Measurements from ENCODE around the gene POT1.

The POT1 gene

DNA sequence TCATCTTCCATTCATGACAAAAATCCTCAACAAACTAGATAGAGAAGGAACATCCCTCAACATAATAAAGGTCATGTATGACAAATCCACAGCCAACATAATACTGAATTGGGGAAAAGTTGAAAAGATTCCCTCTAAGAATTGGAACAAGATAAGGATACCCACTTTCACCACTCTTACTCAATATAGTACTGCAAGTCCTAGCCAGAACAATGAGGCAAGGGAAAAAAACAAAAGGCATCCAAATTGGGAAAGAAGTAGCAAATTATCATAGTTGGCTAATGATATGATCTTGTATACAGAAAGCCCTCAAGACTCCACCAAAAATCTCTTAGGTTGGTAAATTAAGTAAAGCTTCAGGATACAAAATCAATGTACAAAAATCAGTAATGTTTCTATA is 4.7 kb downstream of the POT1 start:
- Histone ChIP-seq H3K9ac (ENCODE audit: low read length) (no peak overlapping the region), H3K27ac (ENCODE audit: low read depth, low read length) (no peak overlapping the region), H2AK5ac (ENCODE audit: low read length) (no peak overlapping the region), H2BK120ac (ENCODE audit: low read depth, low read length) (no peak overlapping the region), H3K4me2 (ENCODE audit: low read length) (no peak overlapping the region), H3K36me3 (ENCODE audit: control insufficient read depth, insufficient read depth, low read length) (no peaks in the 10 kb centered on the region), H3K18ac (ENCODE audit: low read length) (no peak overlapping the region), H2BK5ac (ENCODE audit: low read length) (no peak overlapping the region), H3K79me1 (ENCODE audit: low read length) (no peaks in the 10 kb centered on the region), H3K4me3 (ENCODE audit: low read length) (no peak overlapping the region), H3K27me3 (ENCODE audit: insufficient read depth, low read length, poor library complexity) (no peaks in the 10 kb centered on the region), H3K4me1 (ENCODE audit: control insufficient read depth, low read depth, low read length) (no peaks in the 10 kb centered on the region), H3K79me2 (ENCODE audit: control insufficient read depth, insufficient read depth, low read length) (peaks cover 5% of the 10 kb centered on the region), H3K23ac (ENCODE audit: low read length) (no peak overlapping the region), H4K8ac (ENCODE audit: low read depth, low read length) (no peak overlapping the region), H3K4ac (ENCODE audit: low read depth, low read length) (no peak overlapping the region), H4K5ac (ENCODE audit: low read length) (no peak overlapping the region), H3K56ac (ENCODE audit: low read length) (no peak overlapping the region), H2BK15ac (replicated peaks; ENCODE audit: low read depth) (no peak overlapping the region)
- no peak for DNase-seq

DNA sequence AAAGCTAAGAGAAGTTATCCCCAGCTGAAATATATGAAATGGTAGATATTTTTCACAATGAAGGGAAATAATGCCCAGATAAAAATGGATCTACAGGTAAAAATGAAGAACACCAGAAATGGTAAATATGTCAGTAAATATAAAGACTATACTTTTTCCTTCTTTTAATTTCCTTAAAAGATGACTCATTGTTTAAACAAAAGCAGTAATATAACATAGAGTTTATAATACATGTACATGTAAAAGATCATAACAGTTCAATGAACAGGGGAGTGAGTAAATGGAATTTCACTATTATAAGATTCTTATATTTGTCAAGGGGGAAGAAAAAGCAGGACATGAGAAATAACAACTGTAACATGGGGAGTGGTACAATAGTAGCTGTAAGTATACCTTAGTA is 7.4 kb downstream of the POT1 start:
- peaks cover 11% of the 10 kb centered on the region for H3K79me1 ChIP-seq (ENCODE audit: low read length)
- H3K56ac ChIP-seq (ENCODE audit: low read length) = no peak overlapping the region
- H4K8ac ChIP-seq (ENCODE audit: low read depth, low read length) = no peak overlapping the region
- H4K5ac ChIP-seq (ENCODE audit: low read length) = no peak overlapping the region
- no peak overlapping the region for H2BK120ac ChIP-seq (ENCODE audit: low read depth, low read length)
- no peak overlapping the region for H3K4me2 ChIP-seq (ENCODE audit: low read length)
- no peak overlapping the region for H3K4ac ChIP-seq (ENCODE audit: low read depth, low read length)
- H3K27me3 ChIP-seq (ENCODE audit: insufficient read depth, low read length, poor library complexity) = no peaks in the 10 kb centered on the region
- H3K18ac ChIP-seq (ENCODE audit: low read length) = no peak overlapping the region
- H2AK5ac ChIP-seq (ENCODE audit: low read length) = no peak overlapping the region
- H3K36me3 ChIP-seq (ENCODE audit: control insufficient read depth, insufficient read depth, low read length) = no peaks in the 10 kb centered on the region
- no peak overlapping the region for H3K27ac ChIP-seq (ENCODE audit: low read depth, low read length)
- no peak for DNase-seq
- no peak overlapping the region for H2BK15ac ChIP-seq (replicated peaks; ENCODE audit: low read depth)
- no peak overlapping the region for H2BK5ac ChIP-seq (ENCODE audit: low read length)
- H3K23ac ChIP-seq (ENCODE audit: low read length) = no peak overlapping the region
- H3K9ac ChIP-seq (ENCODE audit: low read length) = no peak overlapping the region
- H3K4me1 ChIP-seq (ENCODE audit: control insufficient read depth, low read depth, low read length) = no peaks in the 10 kb centered on the region
- peaks cover 8% of the 10 kb centered on the region for H3K79me2 ChIP-seq (ENCODE audit: control insufficient read depth, insufficient read depth, low read length)
- H3K4me3 ChIP-seq (ENCODE audit: low read length) = no peak overlapping the region

DNA sequence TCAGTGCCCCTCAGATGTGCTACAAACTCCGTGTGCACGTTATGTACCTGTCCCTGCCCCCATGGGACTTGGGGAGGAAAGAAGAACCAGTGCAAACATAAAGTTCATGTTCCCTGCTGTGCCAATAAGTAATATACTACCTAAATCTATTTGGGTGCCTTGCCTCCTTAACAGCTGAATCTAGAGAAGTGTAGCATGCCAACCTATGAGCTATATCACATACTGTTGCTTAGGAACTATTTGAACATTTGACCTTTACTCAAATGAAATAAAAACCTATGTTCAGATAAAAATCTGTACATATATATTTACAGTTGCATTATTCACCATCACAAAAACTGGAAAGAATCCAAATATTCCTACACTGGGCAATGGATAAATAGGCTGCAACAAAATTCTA is 9.8 kb downstream of the POT1 start:
- H3K27me3 ChIP-seq (ENCODE audit: insufficient read depth, low read length, poor library complexity) = no peaks in the 10 kb centered on the region
- H4K5ac ChIP-seq (ENCODE audit: low read length) = no peak overlapping the region
- H3K79me1 ChIP-seq (ENCODE audit: low read length) = peaks cover 13% of the 10 kb centered on the region
- no peak overlapping the region for H3K4me2 ChIP-seq (ENCODE audit: low read length)
- no peak overlapping the region for H2BK15ac ChIP-seq (replicated peaks; ENCODE audit: low read depth)
- no peak for DNase-seq
- H3K56ac ChIP-seq (ENCODE audit: low read length) = no peak overlapping the region
- H2BK5ac ChIP-seq (ENCODE audit: low read length) = no peak overlapping the region
- no CpG with 5 or more reads among the region's 2 CpGs for WGBS (ENCODE audit: extremely low coverage, insufficient coverage, low lambda C conversion rate)
- no peak overlapping the region for H3K18ac ChIP-seq (ENCODE audit: low read length)
- H4K8ac ChIP-seq (ENCODE audit: low read depth, low read length) = no peak overlapping the region
- no peak overlapping the region for H3K9ac ChIP-seq (ENCODE audit: low read length)
- H3K4me1 ChIP-seq (ENCODE audit: control insufficient read depth, low read depth, low read length) = no peaks in the 10 kb centered on the region
- H2BK120ac ChIP-seq (ENCODE audit: low read depth, low read length) = no peak overlapping the region
- no peak overlapping the region for H3K27ac ChIP-seq (ENCODE audit: low read depth, low read length)
- no peak overlapping the region for H2AK5ac ChIP-seq (ENCODE audit: low read length)
- no peak overlapping the region for H3K23ac ChIP-seq (ENCODE audit: low read length)
- peaks cover 6% of the 10 kb centered on the region for H3K79me2 ChIP-seq (ENCODE audit: control insufficient read depth, insufficient read depth, low read length)
- H3K4me3 ChIP-seq (ENCODE audit: low read length) = no peak overlapping the region
- no peaks in the 10 kb centered on the region for H3K36me3 ChIP-seq (ENCODE audit: control insufficient read depth, insufficient read depth, low read length)
- no peak overlapping the region for H3K4ac ChIP-seq (ENCODE audit: low read depth, low read length)

DNA sequence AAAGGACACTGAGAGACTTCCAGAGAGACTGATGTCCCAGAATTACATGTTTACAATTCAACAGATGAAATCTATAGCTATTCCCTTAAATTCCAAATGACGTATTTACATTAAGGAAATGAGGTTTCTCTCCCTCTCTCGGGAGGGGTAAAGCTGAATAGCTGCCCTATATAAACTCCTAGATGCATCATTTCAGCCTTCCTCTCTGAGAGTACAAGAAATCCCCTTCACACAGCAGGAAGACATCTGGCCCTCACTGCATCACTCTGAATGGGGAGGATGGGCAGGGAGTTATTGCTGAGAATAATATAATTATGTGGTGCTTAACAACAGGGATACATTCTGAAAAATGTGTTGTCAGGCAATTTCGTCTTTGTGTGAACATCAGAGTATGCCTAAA is 11.0 kb downstream of the POT1 start:
- WGBS (ENCODE audit: extremely low coverage, insufficient coverage, low lambda C conversion rate) = no CpG with 5 or more reads among the region's 3 CpGs

DNA sequence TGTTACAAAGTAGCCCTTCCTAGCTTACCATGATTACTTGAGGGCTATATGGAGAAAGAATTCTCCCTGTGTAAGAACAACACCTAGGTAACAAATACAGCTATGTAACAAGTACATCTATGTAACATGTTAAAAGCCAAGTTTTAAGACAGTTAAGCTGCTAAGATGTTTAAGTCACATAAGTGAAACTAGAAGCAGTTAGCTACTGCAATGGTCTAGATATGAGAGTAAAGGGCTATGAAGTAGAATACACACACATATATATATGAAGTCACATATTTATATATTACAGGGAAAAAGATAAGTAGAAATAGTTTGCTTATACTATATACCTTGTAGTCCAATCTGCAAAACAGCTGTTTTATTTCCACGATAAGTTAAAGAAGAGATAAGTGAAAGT is 14.4 kb downstream of the POT1 start:
- no peaks in the 10 kb centered on the region for H3K4me1 ChIP-seq (ENCODE audit: control insufficient read depth, low read depth, low read length)
- no peaks in the 10 kb centered on the region for H3K27me3 ChIP-seq (ENCODE audit: insufficient read depth, low read length, poor library complexity)
- H3K23ac ChIP-seq (ENCODE audit: low read length) = no peak overlapping the region
- no peak overlapping the region for H2BK120ac ChIP-seq (ENCODE audit: low read depth, low read length)
- H4K8ac ChIP-seq (ENCODE audit: low read depth, low read length) = no peak overlapping the region
- no peak overlapping the region for H3K56ac ChIP-seq (ENCODE audit: low read length)
- no peak overlapping the region for H3K9ac ChIP-seq (ENCODE audit: low read length)
- peaks cover 13% of the 10 kb centered on the region for H3K79me1 ChIP-seq (ENCODE audit: low read length)
- no peak overlapping the region for H2AK5ac ChIP-seq (ENCODE audit: low read length)
- no peak overlapping the region for H3K4ac ChIP-seq (ENCODE audit: low read depth, low read length)
- H2BK5ac ChIP-seq (ENCODE audit: low read length) = no peak overlapping the region
- H3K18ac ChIP-seq (ENCODE audit: low read length) = no peak overlapping the region
- no CpG with 5 or more reads among the region's 1 CpG for WGBS (ENCODE audit: extremely low coverage, insufficient coverage, low lambda C conversion rate)
- no peak overlapping the region for H3K27ac ChIP-seq (ENCODE audit: low read depth, low read length)
- no peak for DNase-seq
- H3K36me3 ChIP-seq (ENCODE audit: control insufficient read depth, insufficient read depth, low read length) = no peaks in the 10 kb centered on the region
- no peak overlapping the region for H2BK15ac ChIP-seq (replicated peaks; ENCODE audit: low read depth)
- no peak overlapping the region for H3K4me3 ChIP-seq (ENCODE audit: low read length)
- H3K4me2 ChIP-seq (ENCODE audit: low read length) = no peak overlapping the region
- no peak overlapping the region for H4K5ac ChIP-seq (ENCODE audit: low read length)
- peaks cover 4% of the 10 kb centered on the region for H3K79me2 ChIP-seq (ENCODE audit: control insufficient read depth, insufficient read depth, low read length)

More for the DNA sequence above, 11.0 kb downstream of the POT1 start:
- no peak overlapping the region for H3K4ac ChIP-seq (ENCODE audit: low read depth, low read length)
- H2BK5ac ChIP-seq (ENCODE audit: low read length) = no peak overlapping the region
- no peak overlapping the region for H4K8ac ChIP-seq (ENCODE audit: low read depth, low read length)
- DNase-seq = no peak
- H3K4me2 ChIP-seq (ENCODE audit: low read length) = no peak overlapping the region
- no peak overlapping the region for H3K4me3 ChIP-seq (ENCODE audit: low read length)
- H4K5ac ChIP-seq (ENCODE audit: low read length) = no peak overlapping the region
- no peak overlapping the region for H3K18ac ChIP-seq (ENCODE audit: low read length)
- no peaks in the 10 kb centered on the region for H3K4me1 ChIP-seq (ENCODE audit: control insufficient read depth, low read depth, low read length)
- H2AK5ac ChIP-seq (ENCODE audit: low read length) = no peak overlapping the region
- H3K79me1 ChIP-seq (ENCODE audit: low read length) = peaks cover 13% of the 10 kb centered on the region
- no peak overlapping the region for H2BK15ac ChIP-seq (replicated peaks; ENCODE audit: low read depth)
- H3K23ac ChIP-seq (ENCODE audit: low read length) = no peak overlapping the region
- no peak overlapping the region for H2BK120ac ChIP-seq (ENCODE audit: low read depth, low read length)
- H3K36me3 ChIP-seq (ENCODE audit: control insufficient read depth, insufficient read depth, low read length) = no peaks in the 10 kb centered on the region
- no peak overlapping the region for H3K56ac ChIP-seq (ENCODE audit: low read length)
- H3K27me3 ChIP-seq (ENCODE audit: insufficient read depth, low read length, poor library complexity) = no peaks in the 10 kb centered on the region
- no peak overlapping the region for H3K9ac ChIP-seq (ENCODE audit: low read length)
- H3K79me2 ChIP-seq (ENCODE audit: control insufficient read depth, insufficient read depth, low read length) = peaks cover 4% of the 10 kb centered on the region
- no peak overlapping the region for H3K27ac ChIP-seq (ENCODE audit: low read depth, low read length)

DNA sequence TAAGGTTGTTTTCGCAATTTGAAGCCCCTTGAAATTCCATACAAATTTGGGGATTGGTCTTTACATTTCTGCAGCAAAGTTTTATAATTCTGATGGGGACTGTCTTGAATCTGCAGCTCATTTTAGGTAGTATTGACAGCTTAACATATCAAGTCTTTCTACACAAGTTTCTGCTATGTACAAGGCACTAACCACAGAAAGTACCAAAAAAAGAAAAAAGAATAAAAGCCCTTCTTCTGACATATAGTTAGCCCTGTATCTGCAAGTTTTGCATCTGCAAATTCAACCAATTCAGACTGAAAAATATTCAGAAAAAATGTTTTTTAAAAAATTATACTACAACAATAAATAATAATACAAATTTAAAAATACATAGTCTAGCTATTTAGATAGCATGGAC is 15.3 kb downstream of the POT1 start:
- H3K4me1 ChIP-seq (ENCODE audit: control insufficient read depth, low read depth, low read length) = no peaks in the 10 kb centered on the region
- H3K79me1 ChIP-seq (ENCODE audit: low read length) = peaks cover 11% of the 10 kb centered on the region
- no peak overlapping the region for H3K56ac ChIP-seq (ENCODE audit: low read length)
- H3K23ac ChIP-seq (ENCODE audit: low read length) = no peak overlapping the region
- no peak overlapping the region for H4K8ac ChIP-seq (ENCODE audit: low read depth, low read length)
- no peak for DNase-seq
- no peak overlapping the region for H3K27ac ChIP-seq (ENCODE audit: low read depth, low read length)
- H3K4me3 ChIP-seq (ENCODE audit: low read length) = no peak overlapping the region
- no peak overlapping the region for H3K4me2 ChIP-seq (ENCODE audit: low read length)
- H3K79me2 ChIP-seq (ENCODE audit: control insufficient read depth, insufficient read depth, low read length) = peaks cover 4% of the 10 kb centered on the region
- no peak overlapping the region for H4K5ac ChIP-seq (ENCODE audit: low read length)
- H2BK5ac ChIP-seq (ENCODE audit: low read length) = no peak overlapping the region
- H3K4ac ChIP-seq (ENCODE audit: low read depth, low read length) = no peak overlapping the region
- H3K18ac ChIP-seq (ENCODE audit: low read length) = no peak overlapping the region
- no peak overlapping the region for H2BK120ac ChIP-seq (ENCODE audit: low read depth, low read length)
- H3K9ac ChIP-seq (ENCODE audit: low read length) = no peak overlapping the region
- H2BK15ac ChIP-seq (replicated peaks; ENCODE audit: low read depth) = no peak overlapping the region
- no peak overlapping the region for H2AK5ac ChIP-seq (ENCODE audit: low read length)
- H3K36me3 ChIP-seq (ENCODE audit: control insufficient read depth, insufficient read depth, low read length) = no peaks in the 10 kb centered on the region
- WGBS (ENCODE audit: extremely low coverage, insufficient coverage, low lambda C conversion rate) = no CpG with 5 or more reads among the region's 1 CpG
- H3K27me3 ChIP-seq (ENCODE audit: insufficient read depth, low read length, poor library complexity) = no peaks in the 10 kb centered on the region

Measured in mesendoderm (in vitro differentiated cells).